GM21786 (cell line): ENCODE data around the gene RANGAP1.

ENCODE experiments used
- ATAC-seq: cut with Tn5 transposase; IDR thresholded peaks from one replicate; pipeline ENCODE4 v1.9.1; 2021; ENCODE audit not compliant: unreplicated experiment

RANGAP1 gene, protein sequence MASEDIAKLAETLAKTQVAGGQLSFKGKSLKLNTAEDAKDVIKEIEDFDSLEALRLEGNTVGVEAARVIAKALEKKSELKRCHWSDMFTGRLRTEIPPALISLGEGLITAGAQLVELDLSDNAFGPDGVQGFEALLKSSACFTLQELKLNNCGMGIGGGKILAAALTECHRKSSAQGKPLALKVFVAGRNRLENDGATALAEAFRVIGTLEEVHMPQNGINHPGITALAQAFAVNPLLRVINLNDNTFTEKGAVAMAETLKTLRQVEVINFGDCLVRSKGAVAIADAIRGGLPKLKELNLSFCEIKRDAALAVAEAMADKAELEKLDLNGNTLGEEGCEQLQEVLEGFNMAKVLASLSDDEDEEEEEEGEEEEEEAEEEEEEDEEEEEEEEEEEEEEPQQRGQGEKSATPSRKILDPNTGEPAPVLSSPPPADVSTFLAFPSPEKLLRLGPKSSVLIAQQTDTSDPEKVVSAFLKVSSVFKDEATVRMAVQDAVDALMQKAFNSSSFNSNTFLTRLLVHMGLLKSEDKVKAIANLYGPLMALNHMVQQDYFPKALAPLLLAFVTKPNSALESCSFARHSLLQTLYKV

DNA sequence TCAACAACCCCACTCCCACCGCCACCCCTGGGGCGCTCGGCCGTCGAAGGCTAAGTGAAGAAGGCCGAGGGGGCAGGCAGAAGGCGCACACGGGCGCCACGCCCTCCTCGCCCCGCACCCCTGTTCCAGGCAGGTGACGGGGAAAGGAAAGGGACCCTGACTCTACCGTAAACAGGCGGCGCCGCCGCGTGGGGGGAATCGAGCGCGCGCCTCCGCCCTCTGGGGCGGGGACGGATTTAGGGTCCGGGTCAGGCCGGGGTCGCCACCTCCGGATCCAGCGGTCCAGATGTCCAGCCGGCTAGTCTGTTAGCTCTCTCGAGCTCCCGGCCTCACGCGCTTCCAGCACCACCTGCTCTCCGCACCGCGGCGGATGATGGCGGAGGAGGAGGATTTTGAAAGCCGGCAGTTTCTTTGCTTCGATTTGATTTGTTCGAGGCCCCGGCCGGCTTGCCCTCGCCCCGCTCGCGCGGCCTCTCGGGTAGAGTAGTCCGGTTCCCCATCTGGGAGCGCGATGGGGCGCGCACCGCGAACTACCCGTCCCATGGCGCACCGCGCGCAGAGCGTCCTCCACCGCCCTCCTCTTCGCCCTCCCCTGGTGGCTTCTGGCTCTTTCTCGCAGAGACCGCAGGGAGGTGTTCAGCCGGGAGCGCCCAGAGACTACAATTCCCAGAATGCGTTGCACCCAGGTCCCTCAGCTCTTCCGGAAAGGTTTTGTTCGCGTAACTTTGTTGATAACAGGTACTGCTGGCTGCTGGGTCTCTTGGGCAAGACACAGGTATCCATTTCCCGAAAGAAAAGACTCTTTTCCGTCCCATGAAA is at the start of gene RANGAP1:
Gene RANGAP1 (minus strand): TSS at position 368 of the 819 bp plus-strand sequence. CDS start 5,143 bp downstream, outside the sequence.
- peak; percentile 89 for ATAC-seq

DNA sequence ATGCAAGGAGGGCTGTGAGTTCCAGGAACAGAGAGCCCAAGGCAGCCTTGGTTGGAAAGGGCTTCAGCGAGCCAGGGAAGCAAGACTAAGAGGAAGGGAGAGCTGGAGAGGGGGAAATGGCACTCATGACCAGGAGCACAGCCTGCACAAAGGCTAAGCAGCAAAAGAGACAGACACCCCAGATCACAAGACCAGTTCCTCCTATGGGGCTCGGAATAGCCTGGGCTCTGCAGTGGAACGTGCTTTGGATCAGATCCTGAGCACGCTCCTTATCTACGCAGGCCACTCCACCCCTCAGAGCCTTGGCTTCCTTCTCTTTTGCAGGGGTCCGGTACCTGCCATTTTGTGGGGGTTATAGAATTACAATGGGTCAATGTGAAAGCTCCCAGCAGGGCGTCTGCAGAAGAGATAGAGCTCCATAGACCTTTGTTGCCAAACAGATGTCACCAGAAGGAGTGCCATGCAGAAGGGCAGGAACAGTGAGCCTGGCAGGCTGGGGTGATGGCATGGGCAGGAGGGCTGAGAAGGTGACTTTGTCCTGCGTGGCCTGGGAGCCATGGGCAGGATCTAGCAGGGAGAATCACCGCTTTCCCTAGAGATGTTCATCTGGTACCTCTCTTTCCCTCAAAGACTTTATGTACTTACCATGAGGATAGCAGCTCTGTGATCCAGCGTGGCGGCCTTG is 49.1 kb upstream of the RANGAP1 start:
- ATAC-seq, result no peak

DNA sequence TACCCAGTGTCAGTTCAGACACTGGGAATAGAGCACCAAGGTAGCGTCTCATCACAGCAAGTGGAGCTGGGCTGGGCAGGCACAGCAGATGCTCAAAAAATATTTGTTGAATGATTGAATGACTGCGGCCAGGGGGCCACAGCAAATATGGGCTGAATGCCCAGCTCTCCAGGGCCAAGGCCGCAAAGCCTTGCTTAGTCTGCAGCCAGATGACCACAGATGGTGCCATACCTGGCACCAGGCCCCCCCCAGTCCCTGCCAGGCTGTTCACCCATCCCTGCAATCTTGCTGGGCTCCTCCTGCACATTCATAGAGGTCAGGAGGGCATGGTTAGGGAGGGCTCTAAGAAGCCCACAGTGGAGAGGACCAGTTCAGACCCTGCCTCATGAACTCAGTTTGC is 48.2 kb upstream of the RANGAP1 start:
- no peak for ATAC-seq

DNA sequence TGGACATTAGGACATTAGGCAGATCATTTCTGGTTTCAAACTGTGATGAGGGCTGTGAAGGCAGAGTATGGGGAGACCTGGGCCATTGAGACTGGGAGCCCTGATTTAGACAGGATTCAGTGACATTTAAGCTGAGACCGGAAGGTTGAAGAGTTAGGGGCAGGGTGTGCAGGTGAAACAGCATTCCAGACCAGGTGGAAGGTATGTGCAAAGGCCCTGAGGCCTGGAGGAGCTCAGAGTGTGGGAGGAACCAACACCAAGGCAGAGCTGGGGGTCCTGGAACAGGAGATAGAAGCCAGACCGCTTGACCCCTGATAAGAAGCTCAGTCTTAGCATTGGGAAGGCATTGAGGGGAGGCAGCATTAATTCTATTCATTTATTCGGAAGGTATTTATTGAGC is 47.8 kb upstream of the RANGAP1 start:
- ATAC-seq, result no peak

DNA sequence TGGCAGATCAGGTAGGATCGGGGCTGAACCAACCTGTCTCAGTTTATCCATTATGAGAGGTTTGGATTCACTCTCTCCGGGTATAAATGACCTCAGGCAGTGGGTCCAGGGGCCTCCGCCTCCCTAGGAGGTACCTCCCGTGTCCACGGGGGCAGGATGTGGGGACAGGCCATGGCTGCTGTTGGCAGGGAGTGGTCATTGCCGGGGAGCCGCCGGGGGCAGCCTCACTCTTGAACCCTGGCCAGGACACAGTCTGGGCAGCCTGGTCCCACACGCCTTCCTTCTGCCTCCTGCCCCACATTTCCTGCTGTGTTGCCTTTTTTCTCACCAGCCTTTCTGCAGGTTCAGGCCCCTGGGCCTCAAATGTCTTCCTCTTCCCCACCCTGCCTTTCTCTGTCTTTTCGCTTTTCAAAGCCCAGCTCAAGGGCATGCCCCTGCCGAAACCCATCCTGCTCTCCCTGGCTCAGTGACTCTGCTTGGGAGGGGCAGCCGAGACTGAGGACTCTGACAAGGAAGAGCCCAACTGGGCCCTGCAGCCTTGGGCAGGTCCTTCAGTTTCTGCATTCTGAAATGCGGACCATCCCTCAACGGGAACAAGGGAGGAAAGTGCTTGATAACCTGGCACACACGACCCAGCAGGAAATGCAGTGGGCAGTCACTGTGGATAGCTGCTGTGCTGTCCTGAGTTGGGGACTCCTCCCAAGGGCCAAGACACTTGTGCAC is 46.4 kb upstream of the RANGAP1 start:
- no peak for ATAC-seq

DNA sequence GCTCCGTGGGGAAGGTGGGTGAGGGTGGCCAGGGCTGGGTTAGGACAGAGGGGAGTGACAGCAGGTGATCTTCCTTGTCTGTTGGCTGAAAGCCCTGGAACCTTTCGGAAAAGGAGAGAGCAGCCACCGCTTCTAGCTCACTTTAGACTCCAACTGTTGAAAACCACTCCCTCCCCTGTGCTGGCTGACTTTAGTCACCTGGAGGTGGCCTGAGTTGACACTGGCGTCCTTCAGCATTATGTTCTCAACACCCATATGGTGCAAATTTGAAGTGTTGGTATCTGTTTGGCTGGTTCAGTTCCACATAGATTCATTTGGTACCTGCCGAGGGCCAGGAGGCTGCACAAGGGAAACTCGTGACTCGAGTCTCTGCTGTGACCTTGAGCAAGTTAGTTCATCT is 44.2 kb upstream of the RANGAP1 start:
- ATAC-seq, result no peak

DNA sequence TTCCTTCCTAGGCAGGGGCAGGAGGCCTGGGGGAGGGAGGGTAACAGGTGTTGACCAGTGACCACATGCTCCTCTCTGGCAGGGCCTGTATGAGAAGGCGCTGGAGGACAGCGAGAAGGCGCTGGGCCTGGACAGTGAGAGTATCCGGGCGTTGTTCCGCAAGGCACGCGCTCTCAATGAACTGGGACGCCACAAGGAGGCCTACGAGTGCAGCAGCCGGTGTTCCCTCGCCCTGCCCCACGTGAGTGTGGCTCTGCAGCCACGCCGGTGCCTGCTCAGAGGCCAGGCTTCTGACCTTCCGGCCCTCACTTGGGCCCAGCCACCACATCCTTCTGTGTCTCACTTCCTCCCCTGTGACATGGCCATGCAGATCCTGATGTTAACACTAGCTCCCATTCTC is 41.1 kb upstream of the RANGAP1 start:
- ATAC-seq, result no peak

DNA sequence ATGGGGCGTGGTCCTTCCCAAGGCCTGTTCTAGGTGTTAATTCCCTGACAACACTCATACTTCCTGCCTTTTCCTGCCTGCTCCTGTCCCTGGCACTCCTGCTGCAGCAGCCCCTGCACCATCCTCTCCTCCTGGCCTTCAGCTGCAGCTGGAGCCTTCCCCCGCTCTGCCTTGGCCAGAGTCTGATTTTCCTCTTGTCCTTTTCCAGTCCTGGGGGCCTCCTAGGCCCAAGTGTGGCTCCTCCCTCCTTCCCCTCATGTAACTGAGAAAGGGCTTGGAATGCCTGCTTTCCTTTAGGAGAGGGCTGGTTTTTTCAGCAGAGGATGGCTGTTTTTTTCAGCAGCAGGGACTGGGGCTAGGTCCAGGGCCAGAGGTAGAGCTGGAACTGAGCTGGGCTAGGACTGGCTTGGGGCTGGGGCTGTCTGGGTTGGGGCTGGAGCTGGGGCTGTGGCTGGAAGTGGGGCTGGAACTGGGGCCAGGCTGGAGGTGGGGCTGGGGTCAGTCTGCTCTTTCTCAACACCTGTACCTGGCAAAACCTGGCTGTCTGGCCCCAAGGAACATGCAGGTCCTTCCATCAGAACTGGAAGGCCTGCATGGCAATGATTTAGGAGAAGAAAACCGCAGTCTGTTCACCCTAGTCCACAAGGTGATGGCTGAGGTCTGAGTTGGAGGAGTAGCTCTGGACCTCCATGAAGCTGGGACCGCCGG is 39.0 kb upstream of the RANGAP1 start:
- no peak for ATAC-seq

DNA sequence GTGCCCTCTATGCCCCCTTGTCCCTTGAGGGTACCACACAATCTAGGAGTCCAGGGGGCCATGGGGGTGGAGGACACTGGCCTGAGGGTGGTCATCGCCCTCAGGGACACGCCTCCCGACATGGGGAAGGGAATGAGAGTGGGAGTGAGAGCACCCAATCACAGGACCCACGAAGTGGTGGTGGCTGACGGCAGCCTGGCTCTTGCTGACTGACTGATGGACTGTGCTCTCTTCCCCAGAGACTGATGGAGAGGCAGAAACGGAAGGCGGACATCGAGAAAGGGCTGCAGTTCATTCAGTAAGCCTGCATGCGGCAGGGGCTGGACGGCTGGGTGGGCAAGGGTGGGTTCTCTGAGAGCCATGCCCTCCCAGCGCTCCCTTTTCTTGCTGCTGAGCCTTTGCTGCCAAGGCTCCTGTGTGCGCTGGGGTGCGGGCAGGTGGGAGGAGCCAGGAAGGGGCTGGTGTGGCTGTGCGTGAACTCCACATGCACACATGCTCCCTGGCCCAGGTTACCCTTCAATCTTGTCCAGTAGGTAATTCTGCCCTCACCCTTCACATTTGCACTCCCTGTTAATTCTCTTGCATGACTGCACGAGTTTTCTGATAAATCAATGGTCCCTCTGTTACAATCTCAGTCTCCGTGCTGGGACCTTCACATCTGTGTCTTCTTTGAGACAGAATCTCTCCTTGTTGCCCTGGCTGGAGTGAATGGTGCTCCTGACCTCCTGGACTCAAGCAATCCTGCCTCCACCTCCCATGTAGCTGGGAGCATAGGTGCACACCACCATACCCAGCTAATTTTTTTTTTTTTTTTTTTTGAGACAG is 34.6 kb upstream of the RANGAP1 start:
- no peak for ATAC-seq

DNA sequence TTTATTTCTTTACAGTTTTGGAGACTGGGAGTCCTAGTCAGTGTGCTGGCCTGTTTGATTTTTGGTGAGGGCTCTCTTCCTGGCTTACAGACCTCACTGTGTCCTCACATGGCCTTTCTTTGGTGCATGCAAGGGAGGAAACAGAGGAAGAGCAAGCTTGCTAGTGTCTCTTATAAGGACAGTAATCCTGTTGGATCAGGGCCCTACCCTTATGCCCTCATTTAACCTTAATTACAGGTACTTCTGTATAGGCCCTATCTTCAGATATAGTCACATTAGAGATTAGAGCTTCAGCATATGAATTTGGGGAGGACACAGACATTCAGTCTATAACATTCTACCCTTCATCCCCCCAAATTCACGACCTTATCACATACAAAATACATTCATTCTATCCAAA is 29.6 kb upstream of the RANGAP1 start:
- no peak for ATAC-seq

DNA sequence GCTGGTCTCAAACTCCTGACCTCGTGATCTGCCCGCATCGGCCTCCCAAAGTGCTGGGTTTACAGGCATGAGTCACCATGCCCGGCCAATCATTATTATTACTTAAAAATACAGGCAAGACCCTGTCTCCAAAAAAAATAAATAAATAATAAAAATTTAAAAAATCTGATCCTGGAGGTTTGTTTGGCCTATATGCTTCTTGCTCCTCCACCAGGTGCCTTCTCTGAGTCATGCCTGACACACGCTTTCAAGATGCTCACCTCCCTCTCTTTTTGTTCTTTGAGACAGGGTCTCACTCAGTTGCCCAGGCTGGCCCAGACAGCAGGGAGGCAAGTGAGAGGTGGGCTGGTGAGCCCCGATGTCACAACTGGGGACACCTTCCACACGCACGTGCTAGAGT is 28.8 kb upstream of the RANGAP1 start:
- ATAC-seq, result no peak

DNA sequence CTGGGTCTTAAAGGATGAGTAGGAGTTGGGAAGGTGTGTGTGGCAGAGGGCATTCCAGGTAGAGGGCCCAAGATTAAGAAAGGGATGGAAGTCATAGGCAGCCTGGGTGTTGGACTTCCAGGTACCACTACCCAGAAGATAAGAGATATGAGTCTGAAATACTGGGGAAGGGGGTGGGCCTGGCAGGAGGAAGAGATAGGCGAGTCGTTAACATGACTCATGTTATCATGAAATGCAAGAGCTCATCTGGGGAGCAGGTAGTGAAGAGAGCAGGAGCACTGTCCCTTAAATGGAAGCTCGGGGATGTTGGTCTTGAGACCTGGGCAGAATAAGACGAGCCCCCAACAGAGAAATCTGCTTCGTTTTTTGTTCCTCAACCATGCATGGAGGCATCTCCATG is 25.5 kb upstream of the RANGAP1 start:
- no peak for ATAC-seq

DNA sequence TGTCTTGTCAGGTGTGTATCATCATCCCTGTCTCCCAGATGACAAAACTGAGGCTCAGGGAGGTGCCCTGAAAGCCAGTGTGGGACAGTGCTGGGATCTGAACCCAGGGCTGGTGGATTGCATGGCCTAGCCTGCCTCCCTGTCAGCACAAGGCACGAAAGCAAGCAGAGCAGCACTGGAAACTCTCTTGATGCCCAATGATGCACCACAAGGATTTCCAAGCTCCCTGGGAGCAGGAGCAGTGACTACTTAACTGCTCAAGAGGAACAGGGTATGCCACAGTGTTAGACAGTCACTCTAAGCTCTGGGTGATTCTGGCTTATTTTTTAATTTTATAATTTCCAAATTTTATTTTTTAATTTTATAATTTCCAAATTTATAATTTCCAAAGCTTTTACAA is 24.3 kb upstream of the RANGAP1 start:
- no peak for ATAC-seq

DNA sequence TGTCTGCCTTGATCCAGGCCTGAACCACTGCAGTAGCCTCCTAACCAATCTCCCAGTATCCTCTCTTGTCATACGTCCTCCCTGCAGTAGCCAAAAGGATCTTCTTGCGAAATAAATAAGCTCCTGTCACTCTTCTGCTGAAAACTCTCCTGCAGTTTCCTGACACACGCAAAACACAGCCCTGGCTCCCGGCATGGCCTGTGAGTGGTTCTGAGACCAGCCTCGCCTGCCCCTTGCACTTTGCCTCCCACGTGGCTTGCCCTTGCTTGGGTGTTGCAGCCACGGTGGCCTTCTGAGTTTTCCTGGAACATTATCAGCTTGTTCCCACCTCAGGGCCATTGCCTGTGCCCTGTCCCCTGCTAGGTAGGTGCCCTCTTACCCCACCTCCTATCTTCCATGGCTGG is 22.6 kb upstream of the RANGAP1 start:
- ATAC-seq, result no peak

DNA sequence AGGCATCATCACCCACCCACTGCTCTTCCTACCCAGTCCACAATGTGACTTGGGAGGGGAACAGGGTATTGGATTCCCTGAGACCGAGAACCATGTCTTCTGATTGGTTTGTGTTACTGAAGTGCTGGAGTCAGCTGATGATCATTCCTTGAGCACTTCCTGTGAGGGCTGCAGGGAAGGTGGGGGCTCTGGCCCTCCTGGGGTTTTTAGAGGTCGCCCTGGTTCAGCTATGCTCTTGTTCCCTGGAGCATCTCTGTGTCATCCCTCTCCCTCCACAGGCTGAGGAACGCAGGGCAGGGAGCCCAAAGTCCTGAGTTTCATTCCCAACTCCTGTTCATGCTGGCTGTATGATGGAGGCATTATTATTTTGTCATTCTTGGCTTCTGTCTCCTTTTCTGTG is 22.1 kb upstream of the RANGAP1 start:
- no peak for ATAC-seq

DNA sequence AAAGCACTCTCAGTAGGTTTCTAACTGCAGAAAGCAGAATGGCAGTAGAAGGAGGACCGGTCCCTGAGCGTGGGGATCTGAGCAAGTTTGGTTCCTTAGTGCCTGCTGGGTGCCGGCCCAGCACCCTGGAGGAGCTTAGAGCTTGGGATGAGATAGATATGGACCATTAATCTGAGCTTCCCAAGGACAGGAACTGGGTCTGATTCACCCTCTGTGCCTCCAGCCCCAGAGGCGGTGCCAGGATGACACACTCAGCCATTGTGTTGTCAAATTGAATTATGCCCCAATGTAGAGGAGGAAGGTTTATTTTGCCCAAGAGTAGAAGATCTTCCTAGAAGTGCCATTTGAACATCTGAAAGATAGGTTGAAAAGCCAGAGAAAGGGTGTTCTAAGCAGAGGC is 19.7 kb upstream of the RANGAP1 start:
- ATAC-seq, result no peak

DNA sequence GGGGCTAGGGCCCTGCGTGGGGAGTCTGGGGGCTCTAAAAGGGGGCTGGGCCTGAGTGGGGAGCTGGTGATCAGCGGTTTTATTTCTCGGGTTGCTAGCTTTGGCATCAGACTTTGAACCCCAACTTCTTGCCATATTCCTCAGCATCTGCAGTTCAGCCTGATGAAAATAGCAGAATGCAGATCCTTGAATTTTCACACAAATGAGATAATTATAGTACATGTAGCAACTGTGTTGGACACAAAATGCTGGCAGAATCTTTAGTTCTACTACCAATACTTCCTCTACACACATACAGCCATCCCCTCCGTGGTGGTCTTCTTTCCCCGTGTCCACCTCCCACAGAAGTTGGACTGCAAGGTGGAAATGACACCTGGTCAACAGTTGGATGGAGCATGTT is 16.8 kb upstream of the RANGAP1 start:
- no peak for ATAC-seq

DNA sequence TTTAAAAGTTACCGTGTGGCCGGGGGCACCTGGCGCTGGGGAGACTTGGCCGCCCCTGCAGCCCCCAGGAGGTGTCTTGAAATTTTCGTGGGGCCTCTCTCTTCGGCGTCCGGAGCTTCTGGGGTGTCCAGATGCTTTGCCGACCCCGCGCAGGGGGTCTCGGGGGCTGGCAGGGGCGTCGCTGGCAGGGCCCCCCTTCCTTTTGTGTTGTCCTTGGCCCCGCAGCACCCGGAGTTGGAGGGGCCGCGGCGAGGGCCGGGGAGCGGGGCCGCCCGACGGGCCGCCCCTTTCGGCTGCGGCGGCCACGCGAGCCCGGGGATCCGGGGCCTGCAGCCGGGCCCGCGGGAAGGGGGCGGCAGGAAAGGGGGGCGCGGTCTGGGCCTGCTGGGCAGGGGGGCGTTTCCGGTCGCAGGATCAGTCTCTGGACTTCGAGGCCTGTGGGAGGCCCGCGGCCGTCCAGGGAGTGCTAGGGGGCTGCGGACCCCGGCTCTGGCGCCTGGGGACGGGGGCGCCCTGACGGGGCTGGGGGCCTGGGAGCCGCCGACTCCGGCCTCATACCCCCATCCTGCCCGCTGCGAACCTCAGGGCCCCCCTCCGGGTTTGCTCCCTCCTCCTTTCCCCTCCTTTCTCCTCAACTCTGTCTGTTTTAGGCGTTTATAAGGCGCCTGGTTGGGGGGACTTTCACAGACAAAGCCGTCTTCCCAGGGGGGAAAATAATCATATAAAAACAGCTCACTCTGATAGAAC is 16.2 kb upstream of the RANGAP1 start:
- no peak for ATAC-seq
